CD4-positive, alpha-beta T cell (primary cell): ENCODE measurements around the gene PPARG. TPM values are rescaled to one million over a fixed set of nuclear protein-coding genes. Genes with fewer than 3 reads are reported as not detected.
"Not testable (repeated sequence)": the region's sequence is repeated elsewhere in the genome, so short reads cannot be mapped to it uniquely, and the experiment has no call there.

ENCODE experiments used
- ATAC-seq: fragments of 200-7000 bp; cut with Tn5 transposase; one replicate; pipeline ENCODE4 v1.10.0; 2022; ENCODE audit warnings: mild to moderate bottlenecking; ENCODE audit not compliant: poor library complexity
- CTCF ChIA-PET: fragments of 350-600 bp; sonication (Branson Sonifier 250); formaldehyde crosslinking; loops from one replicate; lab custom pipeline; 2021; ENCODE audit warnings: antibody characterized with exemption, inconsistent platforms; lab: Charles Lee
- POLR2A ChIA-PET: fragments of 350-600 bp; sonication (Branson Sonifier 250); formaldehyde crosslinking; loops from one replicate; lab custom pipeline; 2021; ENCODE audit warnings: antibody characterized with exemption, inconsistent platforms; lab: Charles Lee
- DNase-seq, 14 experiments: peaks; one replicate each; pipeline ENCODE4 v3.0.0-alpha.2; 2013 to 2020; ENCODE audit warnings: mixed read lengths in 2 of 14
- H3K27ac ChIP-seq, 2 donors: one replicate each; pipeline versions ENCODE4 v1.5.1 to v1.7.0; 2013; ENCODE audit warnings: low read length in 2 of 2, low read depth in 1 of 2, mild to moderate bottlenecking in 1 of 2
- H3K27me3 ChIP-seq, 2 experiments: 1 replicate in 1 of 2; 2 replicates in 1 of 2; pipeline versions ENCODE4 v1.6.1 to v1.7.0; 2013; ENCODE audit warnings: low read length in 2 of 2, control low read depth in 1 of 2, mild to moderate bottlenecking in 1 of 2, moderate library complexity in 1 of 2; ENCODE audit not compliant: insufficient read depth in 2 of 2, control insufficient read depth in 1 of 2
- H3K36me3 ChIP-seq: one replicate; pipeline ENCODE4 v1.6.1; 2013; ENCODE audit warnings: low read length, control low read depth; ENCODE audit not compliant: insufficient read depth
- H3K4me1 ChIP-seq: one replicate; pipeline ENCODE4 v1.6.1; 2013; ENCODE audit warnings: low read length, control low read depth; ENCODE audit not compliant: insufficient read depth
- H3K4me3 ChIP-seq: one replicate; pipeline ENCODE4 v1.5.1; 2013; ENCODE audit warnings: mild to moderate bottlenecking, low read length, moderate library complexity
- H3K9me3 ChIP-seq, 2 experiments: 1 replicate in 1 of 2; 2 replicates in 1 of 2; pipeline versions ENCODE4 v1.6.1 to v1.7.0; 2013; ENCODE audit warnings: low read length in 2 of 2, mild to moderate bottlenecking in 2 of 2, control low read depth in 1 of 2, moderate library complexity in 1 of 2; ENCODE audit not compliant: control insufficient read depth in 1 of 2, insufficient read depth in 1 of 2
- H3K27ac Mint-ChIP-seq: one replicate; pipeline ENCODE4 v1.8.0; 2020; ENCODE audit warnings: mixed read lengths
- H3K27me3 Mint-ChIP-seq: one replicate; pipeline ENCODE4 v1.8.0; 2021; ENCODE audit warnings: mixed read lengths
- H3K36me3 Mint-ChIP-seq: one replicate; pipeline ENCODE4 v1.8.0; 2021; ENCODE audit warnings: low read depth, mixed read lengths
- H3K4me1 Mint-ChIP-seq: one replicate; pipeline ENCODE4 v1.8.0; 2021; ENCODE audit warnings: low read depth, mixed read lengths
- H3K4me3 Mint-ChIP-seq: one replicate; pipeline ENCODE4 v1.8.0; 2020; ENCODE audit warnings: mild to moderate bottlenecking, mixed read lengths
- H3K9me3 Mint-ChIP-seq: one replicate; pipeline ENCODE4 v1.8.0; 2020; ENCODE audit warnings: mixed read lengths
- intact Hi-C, 2 experiments: fragments of 100-400 bp; cut with DNase I in 1 of 2; cut with micrococcal nuclease in 1 of 2; formaldehyde crosslinking; loops; one replicate each; pipeline versions ENCODE4 v1.15.1 to v1.9.0; 2023 to 2025; cut with DNase I, micrococcal nuclease
- total RNA-seq, 174 experiments: library from RNA in 2 of 174; stranded (reverse) in 2 of 174; gene quantifications; one replicate each; pipeline ENCODE4 v1.2.3 and lab custom pipeline; 2021 to 2026
- TF ChIP-seq, protein P1 (sequence below): fragments of 200-600 bp; IDR thresholded peaks from one replicate; pipeline ENCODE4 v1.8.0; 2022; ENCODE audit warnings: antibody characterized with exemption, mild to moderate bottlenecking

Gene PPARG
- total RNA-seq, 2 experiments from 2014 or later, result 0.27 to 0.75 TPM

DNA sequence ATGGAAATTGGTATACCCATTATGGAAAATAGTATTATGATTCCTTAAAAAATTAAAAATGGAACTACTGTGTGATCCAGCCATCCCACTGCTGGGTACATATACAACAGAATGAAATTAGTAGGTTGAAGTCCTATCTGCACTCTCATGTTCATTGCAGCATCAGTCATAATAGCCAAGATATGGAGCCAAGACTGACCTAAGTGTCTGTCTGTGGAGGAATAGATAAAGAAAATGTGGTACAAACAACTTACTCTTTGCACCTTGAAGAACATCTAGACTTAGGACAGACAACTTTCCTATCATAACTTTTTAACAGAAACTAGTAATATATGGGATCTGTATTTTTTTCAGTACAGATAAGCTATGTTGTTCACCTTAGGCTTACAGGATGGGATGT, 30.0 kb upstream of the PPARG start:
- Mint-ChIP-seq H3K36me3 (no peaks in the 10 kb centered on the region), H3K4me3 (no peak overlapping the region), H3K9me3 (no peaks in the 10 kb centered on the region), H3K27me3 (peaks cover 15% of the 10 kb centered on the region), H3K4me1 (no peaks in the 10 kb centered on the region), H3K27ac (no peak overlapping the region)
- no peaks in the 10 kb centered on the region for H3K27me3 ChIP-seq
- no peaks in the 10 kb centered on the region for H3K9me3 ChIP-seq
- POLR2A ChIA-PET, result no interaction called here
- intact Hi-C loops, result no loop called here
- no peak for ATAC-seq
- H3K4me3 ChIP-seq, result no peak overlapping the region
- CTCF ChIA-PET, result no interaction called here
- H3K4me1 ChIP-seq, result no peaks in the 10 kb centered on the region
- TF ChIP-seq, protein P1, sequence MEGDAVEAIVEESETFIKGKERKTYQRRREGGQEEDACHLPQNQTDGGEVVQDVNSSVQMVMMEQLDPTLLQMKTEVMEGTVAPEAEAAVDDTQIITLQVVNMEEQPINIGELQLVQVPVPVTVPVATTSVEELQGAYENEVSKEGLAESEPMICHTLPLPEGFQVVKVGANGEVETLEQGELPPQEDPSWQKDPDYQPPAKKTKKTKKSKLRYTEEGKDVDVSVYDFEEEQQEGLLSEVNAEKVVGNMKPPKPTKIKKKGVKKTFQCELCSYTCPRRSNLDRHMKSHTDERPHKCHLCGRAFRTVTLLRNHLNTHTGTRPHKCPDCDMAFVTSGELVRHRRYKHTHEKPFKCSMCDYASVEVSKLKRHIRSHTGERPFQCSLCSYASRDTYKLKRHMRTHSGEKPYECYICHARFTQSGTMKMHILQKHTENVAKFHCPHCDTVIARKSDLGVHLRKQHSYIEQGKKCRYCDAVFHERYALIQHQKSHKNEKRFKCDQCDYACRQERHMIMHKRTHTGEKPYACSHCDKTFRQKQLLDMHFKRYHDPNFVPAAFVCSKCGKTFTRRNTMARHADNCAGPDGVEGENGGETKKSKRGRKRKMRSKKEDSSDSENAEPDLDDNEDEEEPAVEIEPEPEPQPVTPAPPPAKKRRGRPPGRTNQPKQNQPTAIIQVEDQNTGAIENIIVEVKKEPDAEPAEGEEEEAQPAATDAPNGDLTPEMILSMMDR, result no peak
- no peak overlapping the region for H3K27ac ChIP-seq
- DNase-seq, result no peak
- no peaks in the 10 kb centered on the region for H3K36me3 ChIP-seq

DNA sequence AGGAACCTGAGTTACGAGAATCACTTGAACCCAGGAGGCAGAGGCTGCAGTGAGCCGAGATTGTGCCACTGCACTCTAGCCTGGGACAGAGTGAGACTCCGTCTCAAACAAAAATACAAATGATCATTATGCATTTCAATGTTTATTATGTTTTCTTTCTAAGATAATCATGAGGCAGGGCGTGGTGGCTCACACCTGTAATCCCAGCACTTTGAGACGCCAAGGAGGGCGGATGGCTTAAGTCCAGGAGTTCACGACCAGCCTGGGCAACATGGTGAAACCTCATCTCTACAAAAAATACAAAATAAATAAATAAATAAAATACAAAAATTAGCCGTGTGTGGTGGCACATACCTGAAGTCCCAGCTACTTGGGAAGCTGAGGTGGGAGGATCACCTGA, 26.7 kb upstream of the PPARG start:
- ATAC-seq, H3K36me3 ChIP-seq, H3K27ac ChIP-seq, DNase-seq, H3K9me3 ChIP-seq, H3K36me3 Mint-ChIP-seq, H3K4me1 ChIP-seq, intact Hi-C loops, H3K4me3 Mint-ChIP-seq, H3K4me3 ChIP-seq, POLR2A ChIA-PET, H3K4me1 Mint-ChIP-seq, CTCF ChIA-PET, H3K27me3 ChIP-seq, H3K27ac Mint-ChIP-seq, H3K9me3 Mint-ChIP-seq: not testable (repeated sequence)
- H3K27me3 Mint-ChIP-seq, result peaks cover 11% of the 10 kb centered on the region

DNA sequence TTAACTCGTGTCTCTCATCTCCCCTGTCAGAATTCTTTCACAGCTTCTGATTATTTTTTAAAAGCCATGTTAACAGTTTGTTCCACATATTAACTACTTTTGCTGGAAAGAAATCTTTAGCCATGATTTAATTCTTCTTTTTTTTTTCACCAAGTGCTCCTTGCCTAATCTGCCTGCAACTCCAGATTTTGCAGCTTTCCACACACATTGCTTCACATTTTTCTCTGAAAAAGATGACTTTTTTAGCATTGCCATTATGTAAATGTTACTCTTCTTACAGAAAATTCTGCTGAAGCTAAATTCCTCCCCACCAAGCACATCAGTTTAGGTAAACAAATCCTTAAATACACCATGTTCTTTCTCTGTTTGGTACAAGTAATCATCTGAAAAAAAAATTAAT, 23.4 kb upstream of the PPARG start:
- TF ChIP-seq, protein P1, result no peak
- H3K27me3 Mint-ChIP-seq, result no peaks in the 10 kb centered on the region
- H3K9me3 Mint-ChIP-seq, result no peaks in the 10 kb centered on the region
- CTCF ChIA-PET, result no interaction called here
- Histone ChIP-seq H3K27me3 (no peaks in the 10 kb centered on the region), H3K9me3 (no peaks in the 10 kb centered on the region), H3K27ac (no peak overlapping the region), H3K36me3 (no peaks in the 10 kb centered on the region), H3K4me3 (no peak overlapping the region), H3K4me1 (no peaks in the 10 kb centered on the region)
- H3K4me1 Mint-ChIP-seq, result no peaks in the 10 kb centered on the region
- DNase-seq (no peak), ATAC-seq (no peak)
- no peak overlapping the region for H3K27ac Mint-ChIP-seq
- no peaks in the 10 kb centered on the region for H3K36me3 Mint-ChIP-seq
- no peak overlapping the region for H3K4me3 Mint-ChIP-seq
- intact Hi-C loops, result no loop called here
- POLR2A ChIA-PET, result no interaction called here

DNA sequence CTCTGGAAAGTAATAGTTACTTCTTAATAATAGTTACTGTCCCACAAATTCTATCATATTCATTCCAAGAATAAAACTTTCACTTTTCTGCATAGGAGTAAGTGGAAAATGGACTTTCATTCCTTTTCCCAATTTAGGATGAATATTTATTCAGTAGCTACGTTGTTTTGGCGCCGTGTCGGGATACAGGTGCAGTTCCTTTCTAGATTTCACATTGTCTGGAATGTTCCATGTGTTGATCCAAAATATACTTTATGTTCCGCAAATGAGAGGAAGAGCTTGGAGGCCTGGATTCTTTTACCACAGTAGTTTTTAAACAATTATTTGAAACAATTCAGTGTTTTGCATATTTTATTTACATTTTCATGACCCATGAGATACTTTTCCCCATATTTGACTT, 22.8 kb upstream of the PPARG start:
- Mint-ChIP-seq H3K27me3 (no peaks in the 10 kb centered on the region), H3K4me3 (no peak overlapping the region), H3K9me3 (no peaks in the 10 kb centered on the region), H3K27ac (no peak overlapping the region), H3K36me3 (no peaks in the 10 kb centered on the region), H3K4me1 (no peaks in the 10 kb centered on the region)
- no peaks in the 10 kb centered on the region for H3K27me3 ChIP-seq
- no peak for ATAC-seq
- H3K9me3 ChIP-seq, result no peaks in the 10 kb centered on the region
- H3K36me3 ChIP-seq, result no peaks in the 10 kb centered on the region
- TF ChIP-seq, protein P1, result no peak
- intact Hi-C loops, result no loop called here
- H3K4me3 ChIP-seq, result no peak overlapping the region
- H3K27ac ChIP-seq, result no peak overlapping the region
- ChIA-PET CTCF (no interaction called here), POLR2A (no interaction called here)
- DNase-seq, result no peak
- no peaks in the 10 kb centered on the region for H3K4me1 ChIP-seq
